NCI-H1694 (cell line): ENCODE data around the gene RGS3.

Experiments
- DNase-seq: peaks from one replicate; lab custom pipeline; 2025; lab: John Stamatoyannopoulos, UW

The RGS3 gene

DNA sequence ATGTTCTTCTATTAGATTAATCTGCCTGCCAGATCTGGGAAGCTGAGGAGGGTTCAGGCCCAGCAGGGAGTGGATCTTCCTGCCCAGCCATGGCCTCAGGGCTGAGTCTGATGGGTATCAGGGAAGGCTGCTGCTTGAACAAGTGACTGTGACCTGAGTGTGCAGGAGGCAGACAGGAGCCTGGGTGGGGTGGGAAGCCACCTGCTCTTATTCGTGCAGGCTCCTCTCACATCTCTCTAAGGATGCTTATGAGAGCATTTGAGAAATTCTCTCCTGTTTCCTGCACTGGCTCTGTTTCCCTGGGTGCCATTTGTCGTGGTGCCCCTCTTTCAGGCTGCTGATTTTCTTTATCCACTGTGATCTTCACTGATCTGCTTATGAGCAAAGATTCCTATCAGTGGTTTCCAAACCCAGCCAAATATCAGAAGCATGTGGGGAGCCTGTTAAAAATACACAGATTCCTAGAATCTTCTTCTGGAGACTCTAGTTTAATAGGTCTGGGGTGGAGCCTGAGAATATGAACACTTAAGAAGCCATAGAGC lies 2.1 kb downstream of the RGS3 start:
- DNase-seq: no peak

DNA sequence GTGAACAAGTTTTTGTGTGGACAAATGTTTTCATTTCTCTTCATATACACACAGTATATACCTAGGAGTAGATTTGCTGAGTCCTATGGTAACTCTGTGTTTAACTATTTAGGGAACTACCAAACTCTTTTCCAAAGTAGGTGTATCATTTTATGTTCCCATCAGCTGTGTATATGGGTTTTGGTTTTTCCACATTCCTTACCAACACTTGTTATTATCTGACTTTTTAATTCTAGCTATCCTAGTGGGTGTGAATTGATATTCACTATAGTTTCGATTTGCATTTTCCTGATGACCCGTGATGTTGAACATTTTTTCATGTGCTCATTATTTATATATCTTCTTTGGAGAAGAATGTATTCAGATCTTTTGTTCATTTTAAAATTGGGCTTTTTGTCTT lies 3.7 kb downstream of the RGS3 start:
- no peak for DNase-seq

DNA sequence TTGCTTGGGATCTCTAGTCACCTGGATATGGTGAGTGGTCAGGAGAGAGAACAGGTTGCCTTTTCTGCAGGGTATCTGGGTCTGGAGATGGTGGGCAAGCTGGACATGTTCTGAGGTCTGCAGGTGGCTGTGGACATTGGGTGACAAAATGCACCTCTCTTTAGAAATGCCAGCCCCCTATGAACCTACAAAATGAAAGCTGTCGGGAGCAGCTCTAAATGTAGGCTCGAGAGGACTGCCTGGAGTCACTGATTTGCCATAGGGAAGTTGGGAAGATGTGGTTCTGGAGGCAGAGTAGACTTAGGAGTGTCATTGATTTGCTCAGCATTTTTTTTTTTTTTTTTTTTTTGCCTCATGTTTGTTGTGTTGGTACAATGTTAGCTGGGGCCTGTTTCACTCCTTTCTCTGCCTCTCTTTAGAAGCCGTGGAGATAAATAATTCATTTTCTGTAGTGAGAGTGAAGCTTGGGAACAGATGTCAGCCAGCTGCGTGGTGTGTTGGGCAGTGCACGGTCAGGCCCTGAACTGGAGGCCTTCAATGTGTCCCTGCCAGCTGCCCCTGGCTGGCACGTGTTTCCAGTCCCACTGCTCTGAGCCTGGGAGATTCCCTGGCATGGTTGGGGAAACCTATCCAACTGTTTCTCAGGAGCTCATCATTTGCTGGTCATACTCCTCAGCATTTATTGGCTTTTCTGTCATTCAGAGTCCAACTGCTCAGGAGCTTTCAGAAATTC lies 5.4 kb downstream of the RGS3 start:
- DNase-seq: no peak

GRCh38 chr9:113471143-113471542 lies 7.6 kb downstream of the RGS3 start:
- DNase-seq: no peak

DNA sequence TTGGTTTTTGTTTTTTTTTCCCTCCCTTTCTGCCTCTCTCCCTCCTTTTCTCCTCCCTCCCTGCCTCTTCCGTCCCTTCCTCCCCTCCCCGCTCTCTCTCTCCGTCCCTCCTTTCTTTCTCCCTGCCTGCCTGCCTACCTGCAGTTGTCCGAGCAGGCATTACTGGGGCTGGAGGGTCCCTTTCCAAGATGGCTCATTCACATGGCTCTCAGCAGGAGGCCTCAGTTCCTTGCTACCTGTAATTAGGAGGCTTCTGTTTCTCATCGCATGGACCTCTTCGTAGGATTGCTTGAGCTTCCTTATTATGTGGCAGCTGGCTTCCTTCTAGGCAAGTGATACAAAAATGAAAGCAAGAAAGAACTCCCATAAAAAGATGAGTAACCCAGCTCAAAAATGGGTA lies 8.0 kb downstream of the RGS3 start:
- DNase-seq: no peak

DNA sequence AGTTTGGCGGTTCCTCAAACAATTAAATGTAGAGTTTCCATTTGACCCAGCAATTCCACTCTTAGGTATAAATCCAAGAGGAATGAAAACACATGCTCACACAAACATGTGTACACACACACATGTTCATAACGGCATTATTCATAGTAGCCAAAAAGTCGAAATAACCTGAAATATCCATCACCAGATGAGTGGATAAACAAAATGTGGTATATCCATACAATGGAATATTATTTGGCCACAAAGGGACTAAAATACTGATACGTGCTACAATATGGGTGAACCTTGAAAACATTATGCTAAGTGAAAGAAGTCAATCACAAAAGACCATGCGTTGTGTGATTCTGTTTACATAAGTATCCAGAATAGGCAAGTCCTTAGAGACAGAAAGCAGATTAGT lies 8.7 kb downstream of the RGS3 start:
- DNase-seq: no peak

- DNase-seq: peak; percentile 7
Measured at GRCh38 chr9:113474360-113475028, 11.0 kb downstream of the RGS3 start.

- no peak for DNase-seq
Measured at GRCh38 chr9:113475031-113475430, 11.5 kb downstream of the RGS3 start.

DNA sequence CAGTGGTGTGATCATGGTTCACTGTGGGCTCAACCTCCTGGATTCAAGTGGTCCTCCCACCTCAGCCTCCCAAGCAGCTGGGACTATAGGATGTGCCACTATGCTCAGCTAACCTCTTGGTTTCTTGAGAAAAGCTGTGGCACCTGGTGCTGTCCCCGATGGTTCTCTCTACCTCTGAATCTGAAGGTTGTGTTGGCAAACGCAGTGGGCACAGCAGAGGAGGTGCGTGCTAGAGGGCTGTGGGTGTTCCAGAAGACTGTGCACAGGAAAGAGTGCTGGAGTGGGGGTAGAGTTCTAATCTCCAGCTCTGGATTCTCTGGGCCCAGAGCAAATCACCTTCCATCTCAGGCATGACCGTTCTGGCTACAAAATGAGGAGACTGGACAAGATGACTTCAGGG lies 12.5 kb downstream of the RGS3 start:
- DNase-seq: no peak

- no peak for DNase-seq
Measured at GRCh38 chr9:113476511-113476916, 13.0 kb downstream of the RGS3 start.

GRCh38 chr9:113477058-113477457 lies 13.5 kb downstream of the RGS3 start:
- DNase-seq: no peak

DNA sequence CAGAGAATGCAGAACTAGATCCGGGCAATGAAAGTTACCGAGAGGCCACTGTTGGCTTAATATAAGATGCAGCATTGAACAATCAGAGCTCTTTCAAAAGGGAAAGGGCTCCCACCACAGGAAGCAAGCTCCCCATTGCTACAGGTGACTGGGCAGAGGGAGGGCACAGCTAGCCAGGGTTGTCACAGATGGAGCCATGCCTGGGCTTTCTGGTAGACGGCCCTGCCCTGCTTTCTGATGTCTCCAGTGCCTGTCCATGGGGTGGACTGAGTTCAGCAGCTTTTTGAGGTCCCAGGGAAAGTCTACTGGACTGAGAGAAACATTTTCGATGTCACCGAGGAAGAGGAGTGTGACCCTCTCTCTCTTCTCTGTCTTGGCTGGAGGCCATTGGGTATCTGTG lies 14.1 kb downstream of the RGS3 start:
- DNase-seq: no peak

GRCh38 chr9:113479174-113479621 lies 15.7 kb downstream of the RGS3 start:
- no peak for DNase-seq

DNA sequence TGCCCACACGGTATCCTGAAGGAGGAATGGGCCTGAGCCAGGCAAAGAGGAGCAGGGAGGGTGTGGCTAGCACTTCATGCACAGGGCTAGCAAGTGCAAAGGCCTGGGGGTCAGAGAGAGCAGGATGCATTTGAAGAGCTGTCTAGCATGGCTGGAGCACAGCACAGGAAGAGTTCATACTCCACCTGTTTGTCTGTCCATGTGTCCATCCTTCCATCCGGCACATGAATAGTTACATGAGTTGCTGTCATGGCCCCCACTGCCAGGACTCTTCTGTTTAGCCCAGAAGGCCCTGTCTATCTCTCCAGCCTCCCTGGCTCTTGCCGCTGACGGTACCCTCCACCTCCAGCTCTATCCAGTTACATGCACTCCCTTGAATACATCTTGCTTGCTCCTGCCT lies 17.1 kb downstream of the RGS3 start:
- DNase-seq: no peak

DNA sequence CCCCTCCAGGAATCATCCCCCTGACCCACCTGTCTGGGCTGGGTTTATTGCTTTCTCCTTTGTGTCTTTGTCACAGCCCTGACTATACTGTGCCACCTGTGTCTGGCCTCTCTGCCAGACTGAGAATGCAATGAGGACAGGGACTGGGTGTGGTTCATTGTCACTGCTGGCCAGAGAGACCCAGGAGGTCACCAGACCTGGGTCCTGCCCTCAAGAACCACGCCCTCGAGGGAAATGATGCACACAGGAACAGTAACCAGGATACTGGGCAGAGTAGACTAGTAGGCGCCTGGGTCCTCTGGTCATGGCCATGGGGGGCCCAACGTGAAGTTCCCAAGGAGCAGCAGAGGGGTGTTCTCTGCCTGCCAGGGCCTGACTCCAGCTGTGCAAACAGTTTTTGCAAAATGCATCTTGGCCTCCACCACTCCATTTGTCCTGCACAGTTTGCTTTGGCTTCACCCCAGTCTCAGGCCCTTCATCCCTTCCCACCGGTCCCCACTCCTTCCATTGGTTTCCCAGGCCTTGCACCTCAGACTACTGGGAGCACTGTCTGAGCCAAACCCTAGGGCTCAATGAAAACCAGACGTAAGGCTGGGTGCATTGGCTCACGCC lies 17.8 kb downstream of the RGS3 start:
- no peak for DNase-seq

- DNase-seq: no peak
Measured at GRCh38 chr9:113482341-113482740, 18.8 kb downstream of the RGS3 start.

DNA sequence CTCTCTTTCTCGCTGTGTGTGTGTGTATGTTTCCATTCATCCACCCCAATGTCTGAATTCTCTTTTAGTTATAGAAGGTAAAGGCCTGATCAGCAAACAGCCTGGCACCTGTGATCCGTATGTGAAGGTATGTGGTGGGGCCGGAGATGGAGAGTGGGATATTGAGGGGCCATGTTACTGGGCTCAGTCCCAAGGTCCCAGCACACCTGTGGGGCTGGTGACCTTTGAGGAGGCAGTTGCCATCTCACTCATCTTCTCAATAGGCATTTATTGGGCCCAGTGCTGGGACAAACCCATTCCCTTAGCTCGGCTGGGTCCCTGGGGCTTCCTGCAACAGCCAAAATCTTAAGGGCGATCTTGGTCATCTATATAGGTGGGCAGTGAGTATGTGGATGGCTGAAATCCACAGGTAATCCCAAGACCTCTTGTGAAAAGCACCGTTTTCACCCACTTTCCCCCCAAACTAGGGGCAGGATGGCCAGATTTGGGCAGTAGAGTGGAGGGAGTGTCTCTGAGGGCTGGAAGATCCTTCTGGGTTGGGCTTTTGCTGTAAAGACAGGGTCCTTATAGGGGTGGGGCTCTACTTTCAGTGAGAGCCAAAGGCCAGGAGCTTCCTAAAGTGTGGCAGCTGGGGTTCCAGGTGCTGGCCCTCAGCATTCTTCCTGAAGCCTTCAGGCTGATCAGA lies 19.6 kb downstream of the RGS3 start:
- DNase-seq: no peak

DNA sequence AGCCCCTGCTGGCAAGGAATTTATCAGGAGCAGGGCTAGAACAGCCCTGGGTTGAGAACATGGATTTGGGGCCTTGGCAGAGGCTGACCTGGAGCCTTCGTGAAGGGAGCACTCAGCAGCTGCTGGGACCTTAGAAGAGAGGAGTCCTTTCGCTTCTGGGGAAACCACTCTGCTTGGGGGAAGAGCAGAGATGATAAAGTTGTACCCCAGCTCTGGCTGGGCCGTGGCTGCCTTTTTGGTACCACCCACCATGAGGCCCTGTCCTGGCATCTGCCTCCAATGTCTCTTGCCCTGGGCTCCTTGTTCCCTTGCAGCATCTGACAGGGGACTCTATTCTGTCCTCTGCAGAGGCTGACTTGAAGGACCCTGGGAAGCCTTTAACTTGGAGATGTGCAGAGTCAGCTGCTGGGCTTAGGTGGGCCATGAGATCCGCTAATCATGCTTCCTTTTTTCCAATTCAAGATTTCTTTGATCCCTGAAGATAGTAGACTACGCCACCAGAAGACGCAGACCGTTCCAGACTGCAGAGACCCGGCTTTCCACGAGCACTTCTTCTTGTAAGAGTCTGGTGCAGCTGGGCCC lies 20.2 kb downstream of the RGS3 start:
- no peak for DNase-seq

DNA sequence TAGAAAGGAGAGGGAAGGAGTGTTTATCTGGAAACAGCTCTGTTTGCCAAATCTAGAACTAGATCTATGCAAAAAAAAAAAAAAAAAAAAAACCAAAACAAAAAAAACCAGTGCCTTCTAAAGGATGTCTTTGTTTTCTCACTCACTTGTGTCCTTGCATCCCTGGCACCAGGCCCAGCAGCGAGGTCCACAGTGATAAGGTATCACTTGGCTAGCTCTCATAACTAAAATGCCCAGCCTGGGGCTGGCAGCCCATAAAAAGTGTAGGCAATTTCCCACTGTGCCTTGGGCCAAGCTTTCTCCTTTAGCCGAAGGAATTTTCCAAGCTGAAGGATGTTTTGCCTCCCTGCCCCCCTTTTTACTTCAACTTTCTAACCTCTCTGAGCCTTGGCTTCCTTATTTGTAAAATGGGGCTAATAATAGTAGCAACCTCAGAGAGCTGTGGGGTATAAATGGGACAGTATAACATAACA lies 20.8 kb downstream of the RGS3 start:
- no peak for DNase-seq

DNA sequence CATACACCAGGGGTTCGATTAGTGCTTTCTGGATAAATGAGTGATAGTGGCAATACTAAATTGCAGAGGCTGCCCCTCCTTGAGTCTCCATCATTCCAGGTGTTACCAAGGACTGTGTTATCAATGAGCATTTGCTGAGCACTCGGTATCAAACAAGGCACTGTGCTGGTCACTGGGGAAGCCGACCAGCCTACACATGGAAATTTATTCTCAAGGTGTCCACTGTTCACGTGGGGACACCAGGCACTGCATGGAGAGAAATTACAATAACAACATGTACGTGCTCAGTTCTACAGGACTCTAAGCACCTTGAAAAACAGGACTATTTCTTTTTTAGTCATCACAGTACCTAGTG lies 22.2 kb downstream of the RGS3 start:
- no peak for DNase-seq

DNA sequence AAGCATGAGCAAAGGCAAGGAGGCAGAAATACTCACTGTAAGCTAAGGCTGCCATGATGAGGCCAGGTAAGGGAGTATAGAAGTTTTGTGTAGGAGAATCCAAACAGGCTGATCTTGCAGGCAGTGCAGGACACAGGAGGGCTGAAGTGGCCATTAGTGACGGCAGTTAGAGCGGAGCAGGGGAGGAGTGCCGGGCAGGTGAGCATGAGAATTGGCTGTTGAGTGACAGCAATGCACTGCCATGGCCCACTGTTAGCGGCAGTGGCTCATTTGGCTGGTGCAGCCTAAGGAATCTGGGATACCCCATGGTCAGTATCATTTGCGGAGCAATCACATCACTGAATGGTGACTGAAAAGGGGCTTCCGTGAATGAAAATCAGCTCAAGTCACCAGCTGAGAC lies 22.8 kb downstream of the RGS3 start:
- no peak for DNase-seq

DNA sequence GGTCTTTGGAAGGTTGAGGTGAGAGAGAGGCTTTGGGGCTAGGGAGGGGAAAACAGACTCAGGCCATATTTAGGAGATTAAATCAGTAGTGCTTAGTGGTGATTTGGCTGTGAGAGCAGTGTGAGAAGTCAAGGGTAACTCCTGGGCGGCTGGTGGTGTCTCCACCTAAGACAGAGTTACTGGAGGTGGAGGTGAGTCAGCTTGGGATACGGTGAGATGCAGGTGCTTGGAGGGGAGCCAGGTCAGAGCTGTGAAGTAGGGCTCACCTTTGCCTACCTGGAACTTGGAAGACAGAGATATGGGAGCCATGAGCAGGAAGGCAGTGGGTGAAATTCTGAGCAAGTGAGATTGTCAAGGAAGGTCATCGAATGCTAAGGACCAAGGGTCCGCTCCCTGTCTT lies 24.5 kb downstream of the RGS3 start:
- DNase-seq: no peak
